ENCODE data around the gene TMEFF1. TPM values are rescaled to one million over a fixed set of nuclear protein-coding genes. Genes with fewer than 3 reads are reported as not detected.

The TMEFF1 gene
- total RNA-seq, 1 experiment from 2014 or later = 3.3 TPM

DNA sequence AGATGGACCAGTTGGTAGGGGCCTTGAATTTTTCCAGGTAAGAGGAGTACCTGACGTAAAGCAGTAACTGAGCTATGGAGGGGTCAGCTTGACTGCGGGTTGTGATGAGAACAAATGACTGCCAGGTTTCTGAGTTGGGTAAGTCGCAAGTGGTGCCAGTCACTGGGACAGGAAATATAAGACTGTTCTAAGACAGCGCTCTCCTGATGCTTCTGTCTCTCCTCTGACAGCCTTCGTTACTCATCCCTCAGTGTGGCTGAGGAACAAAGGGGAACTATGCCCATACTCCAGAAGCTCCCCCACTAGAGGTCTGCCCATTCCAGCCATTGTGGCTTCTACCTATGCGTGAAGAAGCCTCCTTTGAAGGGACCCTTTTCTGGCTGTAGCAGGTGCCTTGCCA lies 118.2 kb downstream of the TMEFF1 start:
- no peak for TF ChIP-seq POLR2AphosphoS5 (IDR thresholded peaks at IDR 0.05; ENCODE audit: low read depth, low read length)
- DNase-seq (ENCODE audit: low read depth, low spot score) (no peak), ATAC-seq (no peak)
- Histone ChIP-seq H2AFZ (ENCODE audit: low read depth, low read length, poor library complexity, severe bottlenecking) (no peak overlapping the region), H3K9me3 (ENCODE audit: control insufficient read depth in 1 of 2, insufficient read depth in 1 of 2, low read depth in 1 of 2, low read length in 2 of 2) (no peaks in the 10 kb centered on the region), H3K4me1 (ENCODE audit: control insufficient read depth in 1 of 2, insufficient read depth in 2 of 2, low read length in 2 of 2) (peaks cover 8 to 35% of the 10 kb centered on the region in 2 experiments; a peak in 3 of 4 replicates), H3K79me2 (ENCODE audit: insufficient read depth, low read length) (no peaks in the 10 kb centered on the region), H3K4me2 (ENCODE audit: low read length) (no peak overlapping the region), H3K4me3 (replicated peaks in 1 of 2; ENCODE audit: low read depth in 1 of 2, low read length in 2 of 2) (no peak overlapping the region), H3K9ac (ENCODE audit: low read length) (no peak overlapping the region), H4K20me1 (ENCODE audit: insufficient read depth) (no peaks in the 10 kb centered on the region), H3K9me2 (ENCODE audit: insufficient read depth) (no peaks in the 10 kb centered on the region), H3K36me3 (ENCODE audit: control insufficient read depth in 1 of 2, insufficient read depth in 2 of 2, low read length in 2 of 2) (no peaks in the 10 kb centered on the region), H3K27ac (ENCODE audit: low read depth, low read length) (no peak overlapping the region), H3K27me3 (ENCODE audit: insufficient read depth, low read length) (no peaks in the 10 kb centered on the region)
- intact Hi-C loops (cut with micrococcal nuclease) = no loop called here
- no TSS peak for BruUV-seq (replicated peaks)
- RAD21 ChIA-PET (ENCODE audit: low non-redundant PET in 1 of 2, low total read pairs in 2 of 2, uncharacterized antibody in 2 of 2, unreplicated experiment in 2 of 2) = no interaction called here
- CTCF ChIA-PET = interaction anchor here (1.6 kb wide), 1 partner anchor 10 kb away, joined by 5 read pairs; no protein-coding TSS in a partner anchor
- POLR2A ChIA-PET = interaction anchor here (0.6 kb wide), 1 partner anchor 807 kb away, joined by 5 read pairs; the partner anchor contains the start of genes MRPL50 and ZNF189

DNA sequence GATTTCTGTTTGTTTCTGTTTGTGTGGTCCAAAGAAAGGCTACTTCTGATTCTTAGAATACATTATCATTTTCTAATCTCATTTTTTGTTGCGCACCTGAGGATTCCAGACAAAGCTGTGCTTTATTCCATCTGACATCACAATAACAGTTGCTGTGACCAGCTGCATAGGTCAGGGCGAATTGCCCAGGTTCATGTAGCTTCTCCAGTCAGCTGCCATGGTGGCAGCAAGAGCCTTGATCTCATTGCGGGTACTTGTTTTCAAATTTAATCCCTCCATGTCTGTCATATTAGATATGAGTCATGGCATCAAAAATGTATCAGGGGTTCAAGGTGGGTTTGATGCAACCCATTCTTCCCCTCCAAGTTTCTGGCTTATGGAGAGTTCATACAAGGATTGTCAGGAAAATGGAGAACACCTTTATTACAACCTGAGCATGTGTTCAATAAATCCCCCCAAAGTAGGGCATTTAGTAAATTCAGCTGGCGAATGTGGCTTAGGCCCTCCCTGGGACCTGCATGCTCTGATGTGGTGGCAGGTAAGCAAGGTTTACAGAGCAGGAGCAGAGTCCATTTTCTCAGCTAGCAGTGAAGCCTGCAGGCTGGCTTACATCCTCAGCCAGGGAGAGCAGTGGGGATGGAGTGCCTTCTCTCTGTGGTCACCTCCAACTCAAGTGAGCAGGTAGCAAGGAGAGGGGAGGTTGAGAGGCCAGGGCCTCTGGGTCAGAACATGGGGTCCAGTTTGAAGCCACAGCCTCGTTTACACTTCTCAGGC lies 118.9 kb downstream of the TMEFF1 start:
- no peaks in the 10 kb centered on the region for H3K9me2 ChIP-seq (ENCODE audit: insufficient read depth)
- no peak for TF ChIP-seq FOSL1 (IDR thresholded peaks at IDR 0.05; ENCODE audit: low read depth)
- TF ChIP-seq ZNF274 (IDR thresholded peaks at IDR 0.05; ENCODE audit: low read depth, low read length) = no peak
- TF ChIP-seq, protein P1, sequence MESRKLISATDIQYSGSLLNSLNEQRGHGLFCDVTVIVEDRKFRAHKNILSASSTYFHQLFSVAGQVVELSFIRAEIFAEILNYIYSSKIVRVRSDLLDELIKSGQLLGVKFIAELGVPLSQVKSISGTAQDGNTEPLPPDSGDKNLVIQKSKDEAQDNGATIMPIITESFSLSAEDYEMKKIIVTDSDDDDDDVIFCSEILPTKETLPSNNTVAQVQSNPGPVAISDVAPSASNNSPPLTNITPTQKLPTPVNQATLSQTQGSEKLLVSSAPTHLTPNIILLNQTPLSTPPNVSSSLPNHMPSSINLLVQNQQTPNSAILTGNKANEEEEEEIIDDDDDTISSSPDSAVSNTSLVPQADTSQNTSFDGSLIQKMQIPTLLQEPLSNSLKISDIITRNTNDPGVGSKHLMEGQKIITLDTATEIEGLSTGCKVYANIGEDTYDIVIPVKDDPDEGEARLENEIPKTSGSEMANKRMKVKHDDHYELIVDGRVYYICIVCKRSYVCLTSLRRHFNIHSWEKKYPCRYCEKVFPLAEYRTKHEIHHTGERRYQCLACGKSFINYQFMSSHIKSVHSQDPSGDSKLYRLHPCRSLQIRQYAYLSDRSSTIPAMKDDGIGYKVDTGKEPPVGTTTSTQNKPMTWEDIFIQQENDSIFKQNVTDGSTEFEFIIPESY (IDR thresholded peaks at IDR 0.05; ENCODE audit: extremely low read depth, insufficient replicate concordance, low read length) = no peak
- TF ChIP-seq EGR1 (IDR thresholded peaks at IDR 0.05; ENCODE audit: low read depth) = no peak
- TF ChIP-seq ZFX (IDR thresholded peaks at IDR 0.05) = no peak
- no peak for TF ChIP-seq YY1 (IDR thresholded peaks at IDR 0.05; ENCODE audit: extremely low read depth, insufficient replicate concordance, low read depth, low read length)
- TF ChIP-seq, protein P2, sequence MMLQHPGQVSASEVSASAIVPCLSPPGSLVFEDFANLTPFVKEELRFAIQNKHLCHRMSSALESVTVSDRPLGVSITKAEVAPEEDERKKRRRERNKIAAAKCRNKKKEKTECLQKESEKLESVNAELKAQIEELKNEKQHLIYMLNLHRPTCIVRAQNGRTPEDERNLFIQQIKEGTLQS (IDR thresholded peaks at IDR 0.05) = no peak
- H3K9ac ChIP-seq (ENCODE audit: low read length) = no peak overlapping the region
- no peak overlapping the region for H3K4me3 ChIP-seq (replicated peaks in 1 of 2; ENCODE audit: low read depth in 1 of 2, low read length in 2 of 2)
- no peak overlapping the region for H3K27ac ChIP-seq (ENCODE audit: low read depth, low read length)
- ChIA-PET CTCF (interaction anchor here (0.8 to 1.6 kb wide), 2 partner anchors 10 to 85 kb away, joined by 3 to 5 read pairs; no protein-coding TSS in a partner anchor), POLR2A (no interaction called here), RAD21 (ENCODE audit: low non-redundant PET in 1 of 2, low total read pairs in 2 of 2, uncharacterized antibody in 2 of 2, unreplicated experiment in 2 of 2) (no interaction called here)
- H3K79me2 ChIP-seq (ENCODE audit: insufficient read depth, low read length) = no peaks in the 10 kb centered on the region
- no peak overlapping the region for H2AFZ ChIP-seq (ENCODE audit: low read depth, low read length, poor library complexity, severe bottlenecking)
- no peaks in the 10 kb centered on the region for H4K20me1 ChIP-seq (ENCODE audit: insufficient read depth)
- ATAC-seq = no peak
- H3K4me2 ChIP-seq (ENCODE audit: low read length) = no peak overlapping the region
- no peak for DNase-seq (ENCODE audit: low read depth, low spot score)
- H3K36me3 ChIP-seq (ENCODE audit: control insufficient read depth in 1 of 2, insufficient read depth in 2 of 2, low read length in 2 of 2) = no peaks in the 10 kb centered on the region
- H3K9me3 ChIP-seq (ENCODE audit: control insufficient read depth in 1 of 2, insufficient read depth in 1 of 2, low read depth in 1 of 2, low read length in 2 of 2) = no peaks in the 10 kb centered on the region
- no peaks in the 10 kb centered on the region for H3K27me3 ChIP-seq (ENCODE audit: insufficient read depth, low read length)
- peaks cover 8 to 30% of the 10 kb centered on the region in 2 experiments; a peak in 3 of 4 replicates for H3K4me1 ChIP-seq (ENCODE audit: control insufficient read depth in 1 of 2, insufficient read depth in 2 of 2, low read length in 2 of 2)
- intact Hi-C loops (cut with micrococcal nuclease) = no loop called here
- BruUV-seq (replicated peaks) = no TSS peak

Data from HCT116 (cell line).